ENCODE data around the gene DNAJC28. TPM values are rescaled to one million over a fixed set of nuclear protein-coding genes. Genes with fewer than 3 reads are reported as not detected.

Gene DNAJC28
- total RNA-seq, 3 donors from 2014 or later: 0.11 to 0.16 TPM; not detected in 1

Other genes starting within 250 kb of the DNAJC28 start
- 10 to 100 TPM in 2 of 3 donors, 1 to 10 TPM in 1; 9.3 to 11.6 (median 10.2) TPM for gene IL10RB, start 225.3 kb downstream of the DNAJC28 start, total RNA-seq
- gene IFNAR1, start 166.7 kb downstream of the DNAJC28 start, total RNA-seq: 10 to 100 TPM; 21.1 to 33.9 (median 30.8) TPM
- 10 to 100 TPM in 2 of 3 donors, 1 to 10 TPM in 1; 8.7 to 12.8 (median 10.5) TPM for gene IFNGR2, start 88.3 kb downstream of the DNAJC28 start, total RNA-seq
- gene TMEM50B, start 11.7 kb downstream of the DNAJC28 start, total RNA-seq: 10 to 100 TPM; 14.5 to 18.4 (median 16.9) TPM
- 100 to 1,000 TPM; 244 to 274 (median 244) TPM for gene GART, start 50.4 kb upstream of the DNAJC28 start, total RNA-seq
- 100 to 1,000 TPM; 322 to 350 (median 332) TPM for gene SON, start 51.3 kb upstream of the DNAJC28 start, total RNA-seq
- gene DONSON, start 97.0 kb upstream of the DNAJC28 start, total RNA-seq: 10 to 100 TPM; 20.9 to 22.5 (median 22.0) TPM
- 10 to 100 TPM; 20.8 to 23.0 (median 22.8) TPM for gene CRYZL1, start 150.0 kb upstream of the DNAJC28 start, total RNA-seq
- gene ITSN1, start 150.8 kb upstream of the DNAJC28 start, total RNA-seq: 1 to 10 TPM; 2.1 to 2.5 (median 2.4) TPM

All from activated T-cell treated with anti-CD3 and anti-CD28 coated beads, Interleukin-2, amount 50 U/mL, for 4 hours (primary cell).